WI38 (cell line): ENCODE results near the gene CBFB.
"Not testable (repeated sequence)": the region's sequence is repeated elsewhere in the genome, so short reads cannot be mapped to it uniquely, and the experiment has no call there.

Experiments used
- H3K4me3 ChIP-seq: 2 replicates; pipeline ENCODE4 v1.5.1; 2011; ENCODE audit warnings: low read depth, mild to moderate bottlenecking, control low read depth, low read length
- CTCF ChIP-seq: IDR thresholded peaks from 2 replicates; pipeline ENCODE4 v1.5.1; 2012; ENCODE audit warnings: low read depth, mild to moderate bottlenecking, control low read depth, low read length

The CBFB gene

DNA sequence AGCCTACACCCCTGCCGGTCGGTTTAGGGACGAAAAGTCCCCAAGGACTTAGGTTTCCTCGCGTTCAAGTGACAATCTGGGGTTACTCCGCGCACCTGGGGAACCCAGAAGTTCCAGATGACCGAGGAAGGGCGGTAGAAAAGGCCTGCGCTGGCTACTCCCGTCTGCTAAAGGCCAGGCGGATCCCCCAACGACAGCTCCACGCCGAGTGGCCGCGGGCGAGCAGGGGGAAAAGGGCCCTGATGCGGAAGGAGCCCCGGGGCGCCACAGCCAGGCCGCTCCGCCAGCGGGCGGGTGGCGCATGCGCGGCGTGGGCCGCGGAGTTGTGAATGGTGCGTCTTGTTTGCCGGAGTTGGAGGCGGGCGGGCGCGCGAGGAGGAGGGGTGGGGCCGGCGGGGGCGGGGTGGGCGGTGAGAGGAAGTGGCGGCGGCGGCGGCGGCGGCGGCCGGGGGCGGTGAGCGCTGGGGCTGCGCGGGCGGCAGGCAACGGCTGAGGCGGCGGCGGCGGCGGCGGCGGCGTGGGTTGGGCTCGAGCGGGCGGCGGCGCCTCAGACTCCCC, at the start of gene CBFB:
Gene CBFB, plus strand, starts transcription at position 454 of the 558 bp plus-strand sequence. CDS start 259 bp downstream, outside the sequence.
- peak within 1 kb of the TSS; percentile 82 for H3K4me3 ChIP-seq
- TF ChIP-seq CTCF = no peak

DNA sequence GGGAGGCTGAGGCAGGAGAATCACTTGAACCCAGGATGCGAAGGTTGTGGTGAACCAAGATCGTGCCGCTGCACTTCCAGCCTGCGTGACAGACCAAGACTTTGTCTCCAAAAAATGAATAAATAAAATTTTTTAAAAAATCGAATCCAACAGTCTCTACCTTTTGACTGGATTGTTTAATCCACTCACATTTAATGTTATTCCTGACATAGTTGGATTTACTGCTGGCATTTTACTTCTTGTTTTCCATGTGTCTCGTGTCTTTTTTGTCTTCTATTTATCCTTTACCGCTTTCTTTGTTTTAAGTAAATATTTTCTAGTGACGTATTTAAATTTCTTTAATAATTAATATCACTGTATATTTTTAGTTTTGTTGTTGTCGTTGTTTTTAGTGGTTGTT, 45.9 kb upstream of the CBFB start:
- no peak for TF ChIP-seq CTCF
- no peak overlapping the region for H3K4me3 ChIP-seq

GRCh38 chr16:66984892-66985311, 44.0 kb upstream of the CBFB start:
- no peak for TF ChIP-seq CTCF

GRCh38 chr16:66986559-66986958, 42.4 kb upstream of the CBFB start:
- no peak for TF ChIP-seq CTCF
- no peak overlapping the region for H3K4me3 ChIP-seq

More at GRCh38 chr16:66984892-66985311, 44.0 kb upstream of the CBFB start:
- H3K4me3 ChIP-seq = no peak overlapping the region

- no peak within 1 kb of the TSS for H3K4me3 ChIP-seq
- no peak for TF ChIP-seq CTCF
These were observed 40.7 kb upstream of the CBFB start, which contains the start of gene CES4A for GRCh38 chr16:66988197-66988788. CES4A (plus strand) TSS chr16:66988589; CDS start chr16:66988773, 184 bp downstream.

GRCh38 chr16:66991545-66992077, 37.3 kb upstream of the CBFB start:
- TF ChIP-seq CTCF = no peak

DNA sequence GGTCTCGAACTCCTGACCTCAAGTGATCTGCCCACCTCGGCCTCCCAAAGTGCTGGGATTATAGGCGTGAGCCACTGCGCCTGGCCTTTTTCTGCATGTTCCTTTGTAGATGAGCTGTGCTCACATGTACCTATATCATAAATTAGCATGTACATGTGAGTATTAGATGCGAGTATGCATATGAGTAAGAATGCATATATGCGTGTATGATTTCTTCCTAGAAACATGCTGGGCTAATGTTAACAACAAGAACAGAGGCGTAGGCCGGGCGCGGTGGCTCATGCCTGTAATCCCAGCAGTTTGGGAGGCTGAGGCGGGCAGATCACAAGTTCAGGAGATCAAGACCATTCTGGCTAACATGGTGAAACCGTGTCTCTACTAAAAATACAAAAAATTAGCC, 35.4 kb upstream of the CBFB start:
- not testable (repeated sequence) for H3K4me3 ChIP-seq

More at GRCh38 chr16:66991545-66992077, 37.3 kb upstream of the CBFB start:
- H3K4me3 ChIP-seq = no peak overlapping the region
